Myocyte (in vitro differentiated cells): ENCODE results near the gene MAST4. TPM values are rescaled to one million over a fixed set of nuclear protein-coding genes. Genes with fewer than 3 reads are reported as not detected.

ENCODE experiments used
- DNase-seq: peaks from one replicate; pipeline ENCODE4 v3.0.0-alpha.2; 2012; ENCODE audit warnings: low read depth
- total RNA-seq: library from RNA; depleted of rRNA; stranded (reverse); fragments of >200 nt; gene quantifications from 2 replicates; pipeline ENCODE4 v1.2.3, GENCODE V29; 2014

Gene MAST4
- total RNA-seq, 1 donor from 2014 or later: 7.6 TPM

DNA sequence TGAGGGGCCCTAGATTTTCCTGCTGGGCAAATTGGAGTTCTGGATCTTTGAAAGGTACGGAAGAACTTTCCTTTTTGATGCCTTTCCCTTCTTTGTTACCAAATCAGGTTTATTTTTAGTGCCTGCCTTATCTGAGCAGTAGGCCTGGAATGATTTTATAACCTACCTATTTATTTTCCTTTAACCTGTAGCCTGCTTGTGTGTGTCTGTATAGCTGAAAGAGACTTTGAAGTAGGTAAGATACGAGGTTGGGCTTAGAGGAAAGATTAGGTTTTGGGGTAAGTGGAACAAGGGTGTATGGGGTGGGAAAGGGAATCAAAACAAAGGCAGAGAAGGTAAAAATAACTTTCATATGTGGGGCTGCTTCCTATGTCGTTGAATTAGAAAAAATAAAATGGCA, 389.2 kb downstream of the MAST4 start:
- no peak for DNase-seq

DNA sequence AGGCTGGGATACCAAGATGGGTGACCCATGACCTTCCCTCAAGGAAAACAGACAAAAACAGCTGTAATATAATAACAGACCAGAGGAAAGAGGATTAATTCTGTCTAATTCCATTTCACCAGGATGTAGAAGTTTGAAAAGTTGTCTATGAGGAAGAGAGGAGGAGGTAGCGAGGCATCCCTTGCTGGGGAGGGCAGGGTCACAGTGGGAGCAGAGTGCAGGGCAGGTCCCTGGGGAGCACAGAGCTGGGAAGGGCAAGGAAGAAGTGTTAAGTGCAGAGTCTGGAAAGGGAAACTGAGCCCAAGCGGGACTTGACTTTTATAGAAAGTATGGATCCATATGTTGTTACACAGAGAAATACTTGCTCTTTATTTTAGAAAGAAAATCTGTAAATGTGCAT, 389.8 kb downstream of the MAST4 start:
- DNase-seq: no peak

DNA sequence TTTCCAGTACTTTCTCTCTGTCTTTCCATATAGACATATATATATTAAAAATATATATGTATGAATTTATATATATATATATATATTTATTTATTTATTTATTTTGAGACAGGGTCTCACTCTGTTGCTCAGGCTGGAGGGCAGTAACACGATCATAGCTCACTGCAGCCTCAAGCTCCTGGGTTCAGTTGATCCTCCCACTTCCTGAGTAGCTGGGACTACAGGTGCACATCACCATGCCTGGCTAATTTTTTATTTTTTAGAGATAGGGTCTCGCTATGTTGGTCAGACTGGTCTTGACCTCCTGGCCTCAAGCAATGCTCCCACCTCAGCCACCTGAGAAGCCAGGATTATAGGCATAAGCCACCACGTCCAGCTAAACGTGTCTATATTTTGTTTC, 390.3 kb downstream of the MAST4 start:
- DNase-seq: no peak

- no peak for DNase-seq
Measured at GRCh38 chr5:66987126-66987525, 390.9 kb downstream of the MAST4 start.

DNA sequence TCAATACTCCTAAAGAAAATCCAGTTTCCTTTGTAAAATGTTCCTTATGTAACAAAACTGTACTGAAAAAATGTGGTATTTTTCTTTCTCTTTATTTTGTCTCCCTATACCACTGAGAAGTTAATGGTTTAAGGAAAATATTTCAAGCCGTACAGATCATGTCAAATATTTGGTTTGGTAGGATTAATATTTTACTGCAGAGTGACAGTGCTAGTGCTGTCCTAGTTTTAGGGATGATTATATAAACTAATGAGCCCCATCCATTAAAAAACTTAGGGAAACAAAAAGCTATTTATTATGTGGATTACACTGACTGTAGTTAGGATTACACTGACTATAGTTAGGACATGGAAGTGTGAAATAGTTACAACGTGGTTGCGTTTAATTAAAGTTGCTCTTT, 391.3 kb downstream of the MAST4 start:
- no peak for DNase-seq

DNA sequence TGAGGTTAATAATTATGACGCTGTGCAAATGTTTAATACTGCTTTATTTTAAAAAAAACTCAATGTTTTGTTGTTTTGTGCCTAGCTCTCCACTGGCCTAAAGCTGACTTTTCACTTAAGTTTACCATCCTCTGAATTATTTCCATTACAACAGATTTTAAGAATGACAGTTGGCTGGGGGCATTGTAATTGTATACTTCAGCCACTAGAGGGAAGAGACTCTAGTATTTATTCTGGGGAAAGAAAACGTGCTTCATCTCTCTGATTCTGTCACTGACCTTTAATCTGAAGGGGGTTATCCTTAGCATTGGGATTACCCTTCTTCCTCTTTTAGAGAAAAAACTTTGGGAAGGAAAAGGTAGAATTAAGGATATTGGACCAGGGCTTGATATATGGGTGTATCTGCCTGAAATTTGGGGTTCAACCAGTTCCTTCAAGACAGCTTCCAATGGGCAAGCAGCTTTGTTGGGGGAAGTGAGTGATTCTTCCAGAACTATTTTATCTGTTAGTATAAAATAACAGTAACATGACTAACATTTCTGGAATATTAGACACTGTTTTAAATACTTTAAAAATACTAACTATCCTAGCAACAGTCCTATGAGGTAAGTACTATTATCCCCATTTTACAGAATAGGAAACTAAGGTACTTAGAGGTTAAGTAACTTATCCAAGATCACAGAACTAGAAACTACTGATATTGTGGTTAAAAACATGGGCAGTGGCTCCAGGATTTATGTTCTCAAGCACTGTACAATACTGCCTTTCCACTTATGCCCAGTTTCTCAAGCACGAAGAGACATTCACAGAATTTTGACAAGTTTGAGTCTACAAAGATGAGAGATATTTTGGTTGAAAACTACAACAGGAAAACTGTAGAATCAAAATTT, 392.0 kb downstream of the MAST4 start:
- peak; percentile 48 for DNase-seq

GRCh38 chr5:66989286-66989685, 393.1 kb downstream of the MAST4 start:
- DNase-seq: peak; percentile 94

GRCh38 chr5:66989781-66990180, 393.6 kb downstream of the MAST4 start:
- DNase-seq: no peak

DNA sequence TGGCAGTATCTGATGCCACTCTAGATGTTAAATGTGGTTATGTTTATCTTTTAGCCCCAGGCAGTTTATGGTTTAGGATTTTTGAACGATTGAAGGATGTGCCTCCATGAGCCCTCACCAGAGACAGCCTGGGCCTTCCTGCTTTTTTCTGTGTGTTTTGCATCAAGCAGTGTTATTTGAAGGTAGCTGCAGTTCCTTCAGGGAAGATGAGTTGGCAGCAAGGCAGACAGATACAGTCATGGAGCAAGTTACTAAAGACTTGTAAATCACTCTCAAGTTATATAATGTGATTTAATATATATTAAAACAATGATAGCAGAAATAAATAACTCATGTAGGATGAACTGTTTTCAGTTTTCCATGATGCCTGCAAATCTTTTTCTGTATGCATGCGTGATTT, 395.6 kb downstream of the MAST4 start:
- no peak for DNase-seq

DNA sequence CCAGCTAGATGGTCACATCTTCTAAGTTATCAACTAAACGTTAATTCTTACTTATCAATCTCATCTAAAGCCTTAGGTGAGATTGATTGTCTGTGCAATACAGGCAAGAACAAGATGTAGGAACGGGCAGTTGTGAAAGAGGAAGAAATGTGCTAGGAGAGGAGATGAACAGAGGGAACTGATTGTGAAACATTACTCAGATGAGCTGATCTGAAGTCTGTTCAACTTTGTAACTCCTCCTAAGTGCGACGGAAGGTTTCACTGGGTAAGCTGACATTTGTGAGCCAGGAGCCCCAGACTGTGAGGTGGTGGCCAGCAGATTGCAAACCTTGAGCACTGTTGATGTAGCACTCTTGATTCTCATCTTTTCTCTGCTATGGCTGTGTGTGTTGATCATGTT, 396.4 kb downstream of the MAST4 start:
- no peak for DNase-seq

- DNase-seq: no peak
Measured at GRCh38 chr5:66993448-66993847, 397.3 kb downstream of the MAST4 start.

- DNase-seq: no peak
Measured at GRCh38 chr5:66993882-66994281, 397.7 kb downstream of the MAST4 start.

GRCh38 chr5:66994790-66995189, 398.6 kb downstream of the MAST4 start:
- DNase-seq: no peak

DNA sequence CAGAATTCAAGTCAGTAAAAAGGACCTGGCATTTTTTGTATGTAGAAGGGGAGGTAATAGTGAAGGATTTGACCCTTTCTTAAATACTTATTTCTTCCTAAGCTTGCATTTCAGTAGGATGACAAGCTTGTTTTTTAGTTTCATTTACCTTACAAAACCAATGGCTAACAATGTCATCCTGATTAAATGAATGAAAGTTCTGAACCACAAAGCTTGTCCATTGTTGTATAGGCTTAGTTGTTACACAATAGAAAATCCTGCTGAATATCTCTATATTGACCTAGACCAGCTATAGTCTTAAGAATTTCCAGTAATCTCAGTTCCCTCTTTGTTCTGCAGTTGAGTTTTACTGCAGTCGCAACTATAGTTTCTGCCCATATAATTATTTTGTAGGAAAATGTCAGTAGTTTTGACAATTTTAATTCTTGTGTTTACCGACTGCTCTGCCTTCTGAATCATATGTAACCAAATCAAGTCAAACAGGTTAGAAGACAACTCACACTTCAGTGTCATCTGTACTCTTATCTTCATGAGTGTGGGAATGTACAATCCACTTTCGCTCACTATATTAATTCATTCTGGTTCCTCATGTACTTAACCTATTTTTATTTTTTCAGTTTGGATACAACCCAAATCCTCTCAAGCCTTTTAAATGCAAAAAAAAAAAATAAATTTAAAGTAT, 404.7 kb downstream of the MAST4 start:
- no peak for DNase-seq

GRCh38 chr5:67002832-67003684, 406.9 kb downstream of the MAST4 start:
- DNase-seq: no peak

DNA sequence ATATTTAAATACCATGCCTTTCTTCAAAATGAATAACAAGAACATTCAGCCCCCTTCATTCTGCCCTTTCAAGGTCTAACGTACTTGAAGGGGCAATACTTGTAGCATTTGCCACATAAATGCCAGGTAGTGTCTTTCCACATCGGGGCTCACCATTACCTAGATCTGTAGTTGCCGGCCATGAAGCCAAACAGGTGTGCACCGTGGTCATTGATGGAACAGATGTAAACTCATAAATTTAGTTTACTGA, 407.4 kb downstream of the MAST4 start:
- DNase-seq: no peak

DNA sequence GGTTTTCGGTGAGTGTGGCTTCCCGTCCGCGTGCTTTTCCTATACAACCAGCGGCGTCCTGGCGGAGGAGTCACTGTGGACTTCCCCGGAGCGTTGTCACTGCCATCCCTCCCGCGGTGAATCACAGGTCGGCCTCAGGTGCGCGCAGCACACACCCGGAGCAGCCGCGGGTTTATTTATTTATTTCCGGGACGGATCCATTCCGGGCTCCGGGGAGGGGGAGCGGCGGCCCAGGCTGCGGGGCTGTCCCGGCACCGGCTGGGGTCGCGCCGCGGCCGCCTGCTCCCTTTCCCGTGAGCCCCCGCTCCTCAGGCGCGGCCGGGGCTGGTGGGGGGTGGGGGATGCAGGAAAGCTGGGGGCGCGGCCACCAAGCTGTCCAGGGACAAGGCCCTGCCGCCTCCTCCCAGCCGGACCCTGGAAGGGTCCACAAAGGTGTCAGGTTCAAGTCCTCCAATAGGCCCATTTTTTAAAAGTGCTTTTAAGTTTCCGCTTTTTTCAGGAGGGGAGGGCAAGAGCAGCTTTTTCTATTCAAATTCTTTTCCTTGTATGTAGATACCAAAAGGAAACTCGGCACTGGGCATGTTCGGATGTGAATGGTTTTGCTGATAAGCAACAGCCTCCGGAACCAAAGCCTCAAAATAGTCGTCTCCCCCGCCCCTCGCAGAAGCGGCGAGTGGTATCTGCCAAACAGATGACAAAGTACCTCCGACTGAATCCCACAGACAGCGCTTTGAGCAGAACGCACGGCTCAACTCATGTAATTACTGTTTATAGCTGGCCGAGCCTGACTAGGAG, 407.9 kb downstream of the MAST4 start:
- DNase-seq: peak; percentile 96

GRCh38 chr5:67004730-67005350, 408.6 kb downstream of the MAST4 start:
- no peak for DNase-seq

GRCh38 chr5:67005737-67006499, 409.7 kb downstream of the MAST4 start:
- DNase-seq: no peak

DNA sequence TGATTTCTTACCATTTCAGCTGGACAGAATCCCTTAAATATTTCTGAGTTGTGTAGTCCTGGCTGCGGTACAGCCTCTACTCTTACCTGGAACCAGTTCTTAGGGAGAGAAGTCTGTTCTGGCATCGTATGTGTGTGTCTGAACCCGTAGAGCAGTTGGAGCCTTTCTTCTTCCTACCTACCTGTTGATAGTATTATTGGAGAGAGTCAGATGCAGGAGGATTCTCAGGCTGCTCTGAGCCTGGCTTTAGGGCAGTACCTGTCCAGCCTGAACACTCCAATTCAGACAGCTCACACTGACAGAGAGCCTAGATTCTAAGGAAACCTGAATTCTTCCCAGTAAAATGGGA, 410.3 kb downstream of the MAST4 start:
- no peak for DNase-seq
